Measurements from ENCODE around the gene ERP44. TPM values are rescaled to one million over a fixed set of nuclear protein-coding genes. Genes with fewer than 3 reads are reported as not detected.
A peak's percentile ranks its signal among the peaks of the same experiment; 100 is the strongest.

Gene ERP44
- total and polyA plus RNA-seq, 8 donors: 10.6 to 18.3 (median 14.7) TPM

GRCh38 chr9:99980598-99980997, 118.2 kb downstream of the ERP44 start:
- Histone ChIP-seq H3K4me1 (no peaks in the 10 kb centered on the region), H3K4me3 (no peak overlapping the region), H3K36me3 (peaks cover 0 to 10% (median 0%) of the 10 kb centered on the region in 3 donors), H3K9me3 (no peaks in the 10 kb centered on the region), H3K27me3 (no peaks in the 10 kb centered on the region), H3K27ac (no peak overlapping the region)
- WGBS, 2 donors: 70 to 75% methylated on average over 2 of the region's 2 CpGs
- TF ChIP-seq, protein P1, sequence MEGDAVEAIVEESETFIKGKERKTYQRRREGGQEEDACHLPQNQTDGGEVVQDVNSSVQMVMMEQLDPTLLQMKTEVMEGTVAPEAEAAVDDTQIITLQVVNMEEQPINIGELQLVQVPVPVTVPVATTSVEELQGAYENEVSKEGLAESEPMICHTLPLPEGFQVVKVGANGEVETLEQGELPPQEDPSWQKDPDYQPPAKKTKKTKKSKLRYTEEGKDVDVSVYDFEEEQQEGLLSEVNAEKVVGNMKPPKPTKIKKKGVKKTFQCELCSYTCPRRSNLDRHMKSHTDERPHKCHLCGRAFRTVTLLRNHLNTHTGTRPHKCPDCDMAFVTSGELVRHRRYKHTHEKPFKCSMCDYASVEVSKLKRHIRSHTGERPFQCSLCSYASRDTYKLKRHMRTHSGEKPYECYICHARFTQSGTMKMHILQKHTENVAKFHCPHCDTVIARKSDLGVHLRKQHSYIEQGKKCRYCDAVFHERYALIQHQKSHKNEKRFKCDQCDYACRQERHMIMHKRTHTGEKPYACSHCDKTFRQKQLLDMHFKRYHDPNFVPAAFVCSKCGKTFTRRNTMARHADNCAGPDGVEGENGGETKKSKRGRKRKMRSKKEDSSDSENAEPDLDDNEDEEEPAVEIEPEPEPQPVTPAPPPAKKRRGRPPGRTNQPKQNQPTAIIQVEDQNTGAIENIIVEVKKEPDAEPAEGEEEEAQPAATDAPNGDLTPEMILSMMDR (IDR thresholded peaks at IDR 0.05): no peak
- no peak for DNase-seq
- intact Hi-C loops (cut with DNase I): no loop called here
- no peak for FAIRE-seq
- ATAC-seq: no peak

- TF ChIP-seq, protein P1 (IDR thresholded peaks at IDR 0.05): no peak
- no peak for FAIRE-seq
- 85 to 90% methylated on average over 1 of the region's 1 CpG for WGBS, 2 donors
These were observed 120.6 kb downstream of the ERP44 start for GRCh38 chr9:99978221-99978620.

GRCh38 chr9:99977033-99977792, 121.6 kb downstream of the ERP44 start:
- WGBS, 2 donors: 90 to 93% methylated on average over 3 of the region's 3 CpGs
- Histone ChIP-seq H3K4me1 (no peaks in the 10 kb centered on the region), H3K36me3 (no peaks in the 10 kb centered on the region), H3K4me3 (no peak overlapping the region), H3K27me3 (no peaks in the 10 kb centered on the region), H3K27ac (no peak overlapping the region), H3K9me3 (no peaks in the 10 kb centered on the region)
- intact Hi-C loops (cut with DNase I): no loop called here
- FAIRE-seq: no peak
- DNase-seq: no peak
- ATAC-seq: peak in 1 of 4 donors; percentile 57
- TF ChIP-seq, protein P1 (IDR thresholded peaks at IDR 0.05): no peak

More at GRCh38 chr9:99978221-99978620, 120.6 kb downstream of the ERP44 start:
- H3K36me3 ChIP-seq: no peaks in the 10 kb centered on the region
- H3K9me3 ChIP-seq: no peaks in the 10 kb centered on the region
- no peak overlapping the region for H3K4me3 ChIP-seq
- no peak for ATAC-seq
- no peak overlapping the region for H3K27ac ChIP-seq
- intact Hi-C loops (cut with DNase I): no loop called here
- H3K4me1 ChIP-seq: no peaks in the 10 kb centered on the region
- no peaks in the 10 kb centered on the region for H3K27me3 ChIP-seq
- no peak for DNase-seq

DNA sequence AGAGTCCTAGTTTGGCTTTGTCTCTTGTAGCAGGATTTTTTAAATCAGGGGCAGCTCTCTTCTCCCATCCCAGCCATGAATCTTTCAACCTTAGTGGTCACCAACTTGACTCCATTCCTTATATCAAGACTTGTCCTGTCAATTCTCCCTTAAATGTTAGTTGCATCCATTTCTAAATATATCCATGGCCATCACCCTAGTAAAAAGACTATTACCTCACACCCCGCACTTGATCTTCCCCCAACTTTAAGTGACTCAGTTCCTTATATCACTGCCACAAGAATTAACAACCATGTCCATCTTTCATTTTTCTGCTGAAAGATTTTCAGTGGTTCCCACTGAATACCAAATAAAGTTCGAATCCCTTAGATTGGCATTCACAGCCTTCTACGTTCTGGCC, 125.3 kb downstream of the ERP44 start:
- WGBS, 2 donors: 93 to 97% methylated on average over 3 of the region's 3 CpGs
- Histone ChIP-seq H3K4me3 (no peak overlapping the region), H3K4me1 (no peaks in the 10 kb centered on the region), H3K36me3 (peaks cover 0 to 13% (median 0%) of the 10 kb centered on the region in 3 donors), H3K27me3 (no peaks in the 10 kb centered on the region), H3K27ac (no peak overlapping the region), H3K9me3 (no peaks in the 10 kb centered on the region)
- ATAC-seq (no peak), FAIRE-seq (no peak), DNase-seq (no peak)
- TF ChIP-seq, protein P1 (IDR thresholded peaks at IDR 0.05): no peak
- intact Hi-C loops (cut with DNase I): no loop called here

GRCh38 chr9:99971410-99971809, 127.4 kb downstream of the ERP44 start:
- peaks cover 0 to 15% (median 0%) of the 10 kb centered on the region in 3 donors for H3K36me3 ChIP-seq
- DNase-seq (no peak), ATAC-seq (no peak), FAIRE-seq (no peak)
- intact Hi-C loops (cut with DNase I): no loop called here
- no peak overlapping the region for H3K4me3 ChIP-seq
- no peak overlapping the region for H3K27ac ChIP-seq
- no peaks in the 10 kb centered on the region for H3K9me3 ChIP-seq
- TF ChIP-seq, protein P1 (IDR thresholded peaks at IDR 0.05): no peak
- no peaks in the 10 kb centered on the region for H3K27me3 ChIP-seq
- H3K4me1 ChIP-seq: no peaks in the 10 kb centered on the region

Data from pancreas (tissue), 10 donors.